Brain microvascular endothelial cell (primary cell): Measurements from ENCODE around the gene TMEM255B.

Source experiments
- DNase-seq: peaks from one replicate; pipeline ENCODE4 v3.0.0-alpha.2; 2020
- H3K27ac ChIP-seq: fragments of 250-450 bp; sonication (Bioruptor Pico); 2 replicates; pipeline ENCODE4 v1.5.1; 2020; ENCODE audit warnings: mild to moderate bottlenecking, moderate library complexity
- H3K27me3 ChIP-seq: fragments of 250-450 bp; sonication (Bioruptor Pico); replicated peaks from 2 replicates; pipeline ENCODE4 v1.5.1; 2020; ENCODE audit warnings: mild to moderate bottlenecking
- H3K36me3 ChIP-seq: fragments of 250-450 bp; sonication (Bioruptor Pico); replicated peaks from 2 replicates; pipeline ENCODE4 v1.5.1; 2020; ENCODE audit warnings: mild to moderate bottlenecking
- H3K4me3 ChIP-seq: 2 replicates; pipeline ENCODE4 v1.5.1; 2011; ENCODE audit warnings: low read depth, mild to moderate bottlenecking, control low read depth, low read length, moderate library complexity
- CTCF ChIP-seq: IDR thresholded peaks from 2 replicates; pipeline ENCODE4 v1.5.1; 2011; ENCODE audit warnings: low read depth, mild to moderate bottlenecking, moderate library complexity, low read length, control low read depth, inconsistent platforms; ENCODE audit errors: missing control alignments
- in situ Hi-C: cut with HindIII; loops from 2 replicates; pipeline ENCODE4 v1.10.0; 2017; ENCODE audit warnings: low sequenced_read_pairs, low pct_ligation_motif_present

The TMEM255B gene

DNA sequence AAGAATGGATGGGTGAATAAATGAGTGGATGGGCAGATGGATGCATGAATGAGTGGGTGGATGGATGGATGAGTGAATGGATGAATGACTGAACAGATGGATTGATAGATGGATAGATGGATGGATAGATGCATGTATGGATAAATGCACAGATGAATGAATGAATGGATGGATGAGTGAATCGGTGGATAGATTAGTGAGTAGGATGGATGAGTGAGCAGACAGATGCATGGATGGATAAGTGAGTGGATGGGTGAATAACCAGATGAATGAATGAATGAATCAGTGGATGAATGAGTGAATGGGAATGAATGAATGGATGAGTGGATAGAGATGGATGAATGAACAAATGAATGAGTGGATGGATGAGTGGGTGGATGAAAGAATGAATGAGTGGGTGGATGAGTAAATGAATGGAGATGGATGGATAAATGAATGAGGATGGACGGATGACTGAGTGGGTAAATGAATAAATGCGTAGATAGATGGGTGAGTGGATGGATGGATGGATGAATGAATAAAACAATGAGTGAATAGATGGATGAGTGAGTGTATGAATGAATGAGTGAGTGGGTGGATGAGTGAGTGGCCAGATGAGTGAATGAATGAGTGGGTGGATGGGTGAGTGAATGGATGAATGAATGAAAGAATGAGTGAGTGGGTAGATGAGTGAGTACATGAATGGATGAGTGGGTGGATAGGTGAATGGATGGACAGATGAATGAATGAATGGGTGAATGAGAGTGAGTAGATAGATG, 91.9 kb downstream of the TMEM255B start:
- Histone ChIP-seq H3K4me3 (no peak overlapping the region), H3K27me3 (no peaks in the 10 kb centered on the region), H3K27ac (no peak overlapping the region), H3K36me3 (no peaks in the 10 kb centered on the region)
- TF ChIP-seq CTCF, result no peak
- no peak for DNase-seq
- in situ Hi-C loops, result no loop called here

DNA sequence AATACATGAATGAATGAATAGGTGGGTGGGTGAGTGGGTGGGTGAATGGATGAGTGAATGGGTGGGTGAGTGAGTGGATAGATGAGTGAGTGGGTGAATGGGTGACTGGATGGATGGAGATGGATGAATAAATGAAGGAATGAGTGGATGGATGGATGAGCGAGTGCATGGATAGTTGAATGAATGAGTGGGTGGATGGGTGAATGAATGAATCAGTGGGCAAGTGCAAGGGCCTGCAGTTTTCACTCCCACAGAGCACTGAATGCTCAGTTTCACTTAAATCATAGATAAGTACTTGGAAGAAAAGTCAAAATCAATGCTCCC, 92.4 kb downstream of the TMEM255B start:
- no peak overlapping the region for H3K27ac ChIP-seq
- no peak overlapping the region for H3K4me3 ChIP-seq
- TF ChIP-seq CTCF, result no peak
- in situ Hi-C loops, result no loop called here
- no peak for DNase-seq
- no peaks in the 10 kb centered on the region for H3K36me3 ChIP-seq
- H3K27me3 ChIP-seq, result no peaks in the 10 kb centered on the region

DNA sequence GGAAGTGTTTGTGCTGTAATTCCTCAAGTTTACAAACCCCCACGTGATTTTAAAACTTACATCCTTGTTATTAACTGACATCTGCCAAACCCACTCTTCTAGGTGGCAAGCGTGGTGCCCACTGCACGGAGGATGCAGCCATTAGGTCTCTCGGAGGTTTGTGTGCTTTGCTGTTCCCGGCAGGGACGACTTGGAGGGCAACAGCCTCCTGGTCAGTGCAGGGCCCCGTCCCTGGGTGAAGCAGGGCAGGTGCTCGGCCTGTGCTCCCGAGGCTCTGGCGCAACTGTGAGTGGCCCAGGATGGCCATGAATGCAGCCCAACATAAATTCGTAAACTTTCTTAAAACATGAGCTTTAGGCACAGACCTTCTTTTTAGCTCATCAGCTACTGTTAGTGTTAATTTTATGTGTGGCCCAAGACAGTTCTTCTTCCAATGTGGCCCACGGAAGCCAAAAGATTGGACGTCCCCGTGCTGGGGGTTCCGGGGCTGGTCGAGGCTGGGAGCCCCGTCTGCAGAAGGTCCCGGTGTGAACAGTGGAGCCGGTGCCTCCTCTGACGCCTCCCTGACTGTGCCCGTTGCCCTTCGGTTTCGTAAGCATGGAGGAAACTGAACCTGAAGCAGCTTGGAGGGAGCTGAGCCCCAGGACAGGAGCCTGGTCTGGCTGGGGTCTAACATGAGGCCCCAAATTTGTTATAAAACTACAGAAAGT, 93.0 kb downstream of the TMEM255B start:
- in situ Hi-C loops, result no loop called here
- Histone ChIP-seq H3K36me3 (no peaks in the 10 kb centered on the region), H3K4me3 (no peak overlapping the region), H3K27me3 (no peaks in the 10 kb centered on the region), H3K27ac (no peak overlapping the region)
- TF ChIP-seq CTCF, result no peak
- DNase-seq, result no peak

DNA sequence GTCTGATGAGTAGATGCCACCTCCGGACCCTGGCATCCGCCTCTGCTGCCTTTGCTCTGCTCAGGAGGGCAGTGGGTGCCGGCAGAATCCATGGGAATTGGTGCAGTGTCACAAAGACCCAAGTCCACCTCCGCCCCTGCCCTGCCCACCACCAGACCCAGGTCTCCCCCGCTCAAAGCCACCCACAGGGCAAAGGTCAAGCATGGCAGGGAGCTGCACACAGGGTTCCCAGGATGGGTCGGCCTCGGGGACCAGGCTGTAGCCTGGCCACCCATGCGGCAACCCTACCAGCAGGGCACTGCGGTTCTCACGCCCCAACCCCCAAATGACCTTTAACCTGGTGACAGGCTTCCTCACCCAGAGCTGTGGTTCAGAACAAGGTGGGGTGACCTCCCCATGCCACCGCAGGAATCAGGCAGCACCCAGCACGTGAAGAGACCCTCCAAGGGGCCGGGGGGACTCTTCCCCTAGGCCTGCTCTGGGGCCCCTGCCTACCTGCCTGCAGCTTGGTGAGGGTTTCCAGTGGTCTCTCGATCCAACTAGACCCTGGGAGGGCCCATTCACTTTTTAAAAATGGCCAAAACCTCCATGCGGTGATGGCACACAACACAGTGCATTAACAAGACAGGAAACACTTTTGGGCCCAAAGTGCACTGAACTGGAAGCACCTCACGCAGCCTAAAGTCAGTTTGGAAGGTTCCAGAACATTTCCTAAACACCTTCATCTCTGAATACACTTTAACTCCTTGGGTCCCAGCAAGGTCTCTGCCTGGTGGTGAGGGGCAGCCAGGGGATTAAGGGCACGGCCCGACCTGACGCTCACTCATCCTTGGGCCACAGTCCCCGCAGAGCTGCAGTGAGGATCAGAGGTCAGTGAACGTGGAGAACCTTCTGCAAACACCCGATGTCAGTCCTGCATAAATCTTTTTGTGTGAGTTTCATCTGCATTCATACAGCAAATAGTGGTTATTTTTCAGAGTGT, 93.8 kb downstream of the TMEM255B start:
- no peak for TF ChIP-seq CTCF
- Histone ChIP-seq H3K4me3 (no peak overlapping the region), H3K36me3 (no peaks in the 10 kb centered on the region), H3K27me3 (no peaks in the 10 kb centered on the region), H3K27ac (no peak overlapping the region)
- DNase-seq, result no peak
- in situ Hi-C loops, result no loop called here

DNA sequence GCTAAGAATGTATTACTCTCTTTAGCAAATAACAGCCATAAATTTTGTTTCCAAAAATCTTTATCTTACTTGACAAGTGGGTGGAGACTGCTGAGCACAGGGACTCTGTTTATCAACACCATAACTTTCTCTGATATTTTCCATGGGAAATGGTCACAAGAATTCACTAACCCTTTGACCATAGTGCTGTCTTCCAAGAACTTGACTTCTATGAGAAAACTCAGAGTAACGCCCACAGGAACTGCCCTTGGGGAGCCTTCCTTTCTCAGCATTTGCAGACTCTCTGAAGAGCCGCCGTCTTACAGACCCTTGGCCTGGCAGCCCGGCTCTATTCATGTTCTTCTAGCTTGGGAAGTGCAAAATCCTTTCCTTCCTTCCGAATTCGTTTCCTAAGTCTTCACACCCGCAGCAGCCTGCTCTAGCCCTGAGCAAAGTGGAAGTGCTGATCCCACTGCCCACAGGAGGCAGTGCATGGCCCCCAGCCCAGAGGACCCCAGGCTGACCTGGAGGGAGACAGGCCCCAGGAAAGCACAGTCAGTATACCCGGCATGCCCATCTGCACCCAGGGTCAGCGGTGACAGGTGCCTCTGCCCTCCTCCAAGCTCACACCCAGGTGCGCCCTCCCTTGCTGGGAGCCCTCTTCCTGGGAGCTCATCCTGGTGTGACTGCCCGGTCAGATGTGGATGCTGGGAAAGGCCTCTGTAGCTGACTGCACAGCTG, 94.7 kb downstream of the TMEM255B start:
- no peak overlapping the region for H3K27ac ChIP-seq
- in situ Hi-C loops, result no loop called here

More for the DNA sequence above, 94.7 kb downstream of the TMEM255B start:
- H3K4me3 ChIP-seq, result no peak overlapping the region
- H3K36me3 ChIP-seq, result no peaks in the 10 kb centered on the region
- H3K27me3 ChIP-seq, result no peaks in the 10 kb centered on the region
- DNase-seq, result no peak
- TF ChIP-seq CTCF, result no peak
